HUES48 (cell line): ENCODE data around the gene P2RX4.

ENCODE experiments used
- H3K27ac ChIP-seq: one replicate; pipeline ENCODE4 v1.7.0; 2013; ENCODE audit warnings: low read depth, low read length, inconsistent platforms
- H3K27me3 ChIP-seq: 2 replicates; pipeline ENCODE4 v1.6.1; 2013; ENCODE audit warnings: mild to moderate bottlenecking, low read length; ENCODE audit not compliant: control insufficient read depth, insufficient read depth
- H3K36me3 ChIP-seq: 2 replicates; pipeline ENCODE4 v1.6.1; 2013; ENCODE audit warnings: low read length; ENCODE audit not compliant: control insufficient read depth, insufficient read depth
- H3K4me1 ChIP-seq: 2 replicates; pipeline ENCODE4 v1.6.1; 2013; ENCODE audit warnings: mild to moderate bottlenecking, low read length; ENCODE audit not compliant: control insufficient read depth, insufficient read depth
- H3K4me3 ChIP-seq: 2 replicates; pipeline ENCODE4 v1.5.1; 2013; ENCODE audit warnings: mild to moderate bottlenecking, low read depth, low read length
- H3K9ac ChIP-seq: 2 replicates; pipeline ENCODE4 v1.6.1; 2013; ENCODE audit warnings: mild to moderate bottlenecking, low read depth, low read length, moderate library complexity
- H3K9me3 ChIP-seq: 2 replicates; pipeline ENCODE4 v1.6.1; 2013; ENCODE audit warnings: low read length; ENCODE audit not compliant: control insufficient read depth, insufficient read depth

P2RX4 gene

DNA sequence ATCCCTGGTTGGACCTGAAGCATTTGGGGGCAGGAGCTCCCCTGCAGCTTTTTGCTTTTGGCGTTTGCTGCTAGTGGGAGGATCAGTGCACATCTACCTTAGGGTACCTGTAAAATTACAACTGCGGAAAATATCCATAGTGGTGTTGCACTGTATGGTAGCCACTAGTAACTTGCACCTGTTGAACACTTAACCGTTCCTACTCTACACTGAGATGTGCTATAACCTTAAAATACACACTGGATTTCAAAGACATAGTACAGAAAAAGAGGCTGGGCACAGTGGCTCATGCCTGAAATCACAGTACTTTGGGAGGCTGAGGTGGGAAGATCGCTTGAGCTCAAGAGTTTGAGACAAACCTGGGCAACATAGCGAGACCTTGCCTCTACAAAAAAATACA lies 2.9 kb downstream of the P2RX4 start:
- no peak overlapping the region for H3K4me3 ChIP-seq
- H3K9ac ChIP-seq = no peak overlapping the region
- H3K27me3 ChIP-seq = no peaks in the 10 kb centered on the region
- no peaks in the 10 kb centered on the region for H3K4me1 ChIP-seq
- H3K27ac ChIP-seq = no peak overlapping the region
- H3K36me3 ChIP-seq = peaks cover 5% of the 10 kb centered on the region; the same call in 1 of the 2 replicates
- no peaks in the 10 kb centered on the region for H3K9me3 ChIP-seq

DNA sequence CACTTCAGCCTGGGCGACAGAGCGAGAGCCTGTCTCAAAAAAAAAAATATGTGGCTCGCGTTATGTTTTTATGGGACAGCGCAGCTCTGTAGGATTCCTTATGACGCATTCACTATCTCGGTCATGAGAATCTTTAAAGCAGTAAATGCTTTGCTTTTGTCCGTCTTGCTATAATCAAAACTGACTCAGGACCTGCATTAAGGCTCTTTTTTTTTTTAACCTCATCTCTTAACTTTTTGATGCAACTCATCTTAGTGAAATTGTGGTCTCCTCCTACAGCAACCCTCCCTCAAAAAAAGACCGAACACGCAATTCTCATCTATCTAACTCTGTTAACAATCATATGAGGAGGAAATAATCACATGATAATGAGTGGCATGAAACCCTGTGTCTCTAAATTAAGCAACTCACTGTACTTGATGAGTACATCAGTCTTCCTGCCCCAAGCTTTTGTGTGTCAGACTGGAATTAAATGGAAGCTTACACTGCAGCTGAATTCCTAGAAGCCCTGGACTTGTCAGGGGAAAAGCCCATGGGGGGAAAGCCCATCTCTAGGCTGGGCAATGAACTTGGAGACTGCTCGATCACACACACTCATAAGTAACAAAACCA lies 4.3 kb downstream of the P2RX4 start:
- Histone ChIP-seq H3K27me3 (no peaks in the 10 kb centered on the region), H3K9ac (no peak overlapping the region), H3K4me1 (no peaks in the 10 kb centered on the region), H3K27ac (no peak overlapping the region), H3K9me3 (no peaks in the 10 kb centered on the region), H3K36me3 (peaks cover 10% of the 10 kb centered on the region; the same call in 1 of the 2 replicates), H3K4me3 (no peak overlapping the region)

DNA sequence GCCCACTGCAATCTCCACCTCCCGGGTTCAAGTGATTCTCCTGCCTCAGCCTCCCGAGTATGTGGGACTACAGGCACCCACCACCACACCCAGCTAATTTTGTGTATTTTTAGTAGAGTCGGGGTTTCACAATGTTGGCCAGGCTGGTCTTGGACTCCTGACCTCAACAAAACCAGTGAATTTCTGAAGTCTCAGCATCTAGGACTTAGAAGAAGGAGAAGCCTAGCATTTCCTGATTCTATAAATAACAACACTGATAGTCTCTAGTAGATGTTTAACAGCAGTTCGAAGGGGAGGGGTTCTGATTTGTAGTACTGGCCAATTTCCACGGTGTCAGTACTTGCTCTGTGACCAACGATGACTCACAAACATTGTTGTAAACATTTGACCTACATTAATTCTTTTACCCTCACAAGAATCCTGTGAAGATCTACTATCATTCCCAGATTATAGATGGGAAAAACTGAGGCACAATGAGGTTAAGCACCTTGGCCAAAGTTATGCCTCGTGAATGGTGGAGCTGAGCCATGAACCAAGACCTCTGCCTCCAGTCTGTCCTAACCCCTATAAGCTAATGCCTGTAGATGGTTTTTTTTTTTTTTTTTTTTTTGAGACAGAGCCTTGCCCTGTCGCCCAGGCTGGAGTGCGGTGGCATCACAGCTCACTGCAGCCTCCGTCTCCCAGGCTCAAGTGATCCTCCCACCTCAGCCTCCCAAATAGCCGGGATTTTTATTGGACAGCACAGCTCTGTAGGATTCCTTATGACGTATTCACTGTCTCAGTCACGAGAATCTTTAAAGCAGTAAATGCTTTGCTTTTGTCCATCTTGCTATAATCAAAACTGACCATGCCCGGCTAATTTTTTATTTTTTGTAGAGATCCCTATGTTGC lies 5.2 kb downstream of the P2RX4 start:
- no peak overlapping the region for H3K4me3 ChIP-seq
- H3K9ac ChIP-seq = no peak overlapping the region

DNA sequence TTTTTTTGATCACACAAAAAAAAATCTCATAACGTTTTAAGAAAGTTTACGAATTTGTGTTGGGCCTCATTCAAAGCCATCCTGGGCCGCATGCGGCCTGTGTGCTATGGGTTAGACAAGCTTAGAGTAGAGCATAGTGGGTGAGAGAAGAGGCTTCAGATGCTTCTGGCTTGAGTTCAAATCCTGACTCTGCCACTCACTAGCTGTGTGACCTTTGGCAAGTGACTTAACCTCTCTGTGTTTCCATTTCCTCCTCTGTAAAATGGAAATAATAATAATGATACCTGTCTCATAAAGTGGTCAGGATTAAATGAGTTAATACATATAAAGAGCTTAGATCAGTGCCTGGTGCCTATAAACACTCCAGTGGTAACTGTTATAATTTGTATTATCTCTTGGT lies 6.2 kb downstream of the P2RX4 start:
- Histone ChIP-seq H3K4me3 (no peak overlapping the region), H3K4me1 (no peaks in the 10 kb centered on the region), H3K9ac (no peak overlapping the region), H3K36me3 (peaks cover 10% of the 10 kb centered on the region; the same call in 1 of the 2 replicates), H3K27me3 (no peaks in the 10 kb centered on the region), H3K9me3 (no peaks in the 10 kb centered on the region), H3K27ac (no peak overlapping the region)

More for the DNA sequence above, 5.2 kb downstream of the P2RX4 start:
- H3K9me3 ChIP-seq = no peaks in the 10 kb centered on the region
- H3K4me1 ChIP-seq = no peaks in the 10 kb centered on the region
- peaks cover 10% of the 10 kb centered on the region; the same call in 1 of the 2 replicates for H3K36me3 ChIP-seq
- no peaks in the 10 kb centered on the region for H3K27me3 ChIP-seq
- H3K27ac ChIP-seq = no peak overlapping the region

DNA sequence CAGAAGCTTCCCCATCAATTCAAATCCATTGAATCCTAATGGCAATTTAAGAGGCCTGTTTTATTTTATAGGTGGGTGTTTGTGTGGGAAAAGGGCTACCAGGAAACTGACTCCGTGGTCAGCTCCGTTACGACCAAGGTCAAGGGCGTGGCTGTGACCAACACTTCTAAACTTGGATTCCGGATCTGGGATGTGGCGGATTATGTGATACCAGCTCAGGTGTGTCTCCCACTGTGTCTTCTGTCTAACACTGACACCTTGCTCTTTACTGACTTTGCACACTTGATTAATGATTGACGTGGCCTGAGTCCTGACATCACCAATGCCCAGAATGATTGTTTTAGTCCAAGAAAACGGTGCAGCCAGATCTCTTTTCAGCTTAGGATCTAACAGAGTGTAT lies 7.1 kb downstream of the P2RX4 start:
- no peaks in the 10 kb centered on the region for H3K4me1 ChIP-seq
- no peaks in the 10 kb centered on the region for H3K9me3 ChIP-seq
- H3K36me3 ChIP-seq = peaks cover 10% of the 10 kb centered on the region; the same call in 1 of the 2 replicates
- no peak overlapping the region for H3K9ac ChIP-seq
- no peak overlapping the region for H3K27ac ChIP-seq
- H3K4me3 ChIP-seq = no peak overlapping the region
- H3K27me3 ChIP-seq = no peaks in the 10 kb centered on the region

DNA sequence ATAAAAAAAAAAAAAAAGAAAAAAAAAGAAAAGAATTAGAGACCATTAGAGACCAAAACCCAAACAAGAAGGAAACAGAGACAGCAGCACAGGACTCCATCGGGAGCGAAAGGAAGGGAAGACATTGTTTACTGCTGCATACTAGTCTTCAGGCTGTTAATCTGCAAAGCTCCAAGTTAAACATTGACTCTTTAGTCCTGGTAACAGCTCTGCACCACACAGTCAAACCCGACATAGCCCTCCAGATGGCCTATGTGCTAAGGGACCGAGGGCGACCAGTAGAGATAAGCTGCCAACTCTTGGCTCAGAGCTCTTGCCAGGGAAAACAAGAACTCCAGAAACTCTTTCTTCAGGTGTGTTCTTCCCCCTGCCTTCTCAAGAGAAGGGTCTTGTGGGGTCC lies 7.8 kb downstream of the P2RX4 start:
- Histone ChIP-seq H3K9me3 (no peaks in the 10 kb centered on the region), H3K27me3 (no peaks in the 10 kb centered on the region), H3K4me3 (no peak overlapping the region), H3K36me3 (peaks cover 10% of the 10 kb centered on the region; the same call in 1 of the 2 replicates), H3K9ac (no peak overlapping the region), H3K4me1 (no peaks in the 10 kb centered on the region), H3K27ac (no peak overlapping the region)

DNA sequence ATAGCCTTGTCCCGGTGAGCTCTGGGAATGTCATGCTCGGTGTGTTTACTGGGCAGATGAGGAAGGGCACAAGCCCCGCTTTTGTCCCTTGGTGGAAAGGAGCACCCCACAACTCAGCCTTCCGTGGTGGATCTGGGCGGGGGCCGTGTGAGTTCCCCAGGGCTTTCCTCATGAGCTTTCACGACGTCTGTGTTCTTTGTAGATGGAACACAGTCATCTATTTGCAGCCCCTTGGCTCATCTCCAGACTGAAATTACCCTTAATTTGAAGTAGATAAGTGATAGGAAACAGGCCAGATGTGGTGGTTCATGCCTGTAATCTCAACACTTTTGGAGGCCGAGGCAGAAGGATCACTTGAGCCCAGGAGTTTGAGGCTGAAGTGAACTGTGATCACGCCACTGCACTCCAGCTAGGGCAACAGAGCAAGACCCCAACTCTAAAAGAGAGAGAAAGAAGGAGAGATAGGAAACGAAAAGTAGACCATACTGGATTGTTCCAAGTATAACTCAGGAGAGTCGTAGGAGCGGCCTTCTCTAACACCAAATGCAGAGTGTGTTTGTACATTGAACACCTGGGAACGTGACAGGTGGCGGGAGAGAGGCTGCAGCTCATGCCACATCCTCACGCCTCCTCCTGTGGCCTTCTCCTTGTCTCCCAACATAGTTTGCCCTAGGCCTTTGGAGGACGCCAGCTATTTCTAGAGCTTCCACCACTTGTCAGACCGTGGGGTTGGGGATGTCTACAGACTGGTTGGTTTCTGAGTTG lies 8.8 kb downstream of the P2RX4 start:
- H3K36me3 ChIP-seq = peaks cover 10% of the 10 kb centered on the region; the same call in 1 of the 2 replicates
- H3K9me3 ChIP-seq = no peaks in the 10 kb centered on the region
- H3K4me1 ChIP-seq = no peaks in the 10 kb centered on the region
- no peaks in the 10 kb centered on the region for H3K27me3 ChIP-seq
- H3K4me3 ChIP-seq = no peak overlapping the region
- no peak overlapping the region for H3K9ac ChIP-seq
- no peak overlapping the region for H3K27ac ChIP-seq

DNA sequence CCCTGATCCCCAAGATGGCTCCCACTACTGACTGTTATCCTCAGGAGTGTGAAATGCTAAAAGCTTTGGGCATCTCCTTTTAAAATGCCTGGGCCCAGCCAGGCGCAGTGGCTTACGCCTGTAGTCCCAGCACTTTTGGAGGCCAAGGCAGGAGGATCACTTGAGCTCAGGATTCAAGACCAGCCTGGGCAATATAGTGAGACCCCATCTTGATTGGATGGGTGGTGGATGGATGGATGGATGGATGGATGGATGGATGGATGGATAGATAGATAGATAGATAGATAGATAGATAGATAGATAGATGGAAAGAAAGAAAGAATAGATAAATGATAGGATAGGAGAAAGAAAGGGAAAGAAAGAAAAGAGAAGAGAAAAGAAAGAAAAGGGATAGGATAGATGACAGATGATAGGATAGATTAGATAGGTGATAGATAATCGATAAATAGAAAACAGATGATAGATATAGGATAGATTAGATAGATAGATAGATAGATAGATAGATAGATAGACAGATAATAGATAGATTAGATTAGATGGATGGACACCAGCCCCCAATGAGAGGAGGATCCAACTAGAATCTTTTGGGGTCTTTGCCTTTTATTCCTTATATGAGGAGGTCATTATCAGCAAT lies 9.5 kb downstream of the P2RX4 start:
- Histone ChIP-seq H3K4me1 (no peaks in the 10 kb centered on the region), H3K9ac (no peak overlapping the region), H3K36me3 (peaks cover 10% of the 10 kb centered on the region; the same call in 1 of the 2 replicates), H3K4me3 (no peak overlapping the region), H3K9me3 (no peaks in the 10 kb centered on the region), H3K27ac (no peak overlapping the region), H3K27me3 (no peaks in the 10 kb centered on the region)

DNA sequence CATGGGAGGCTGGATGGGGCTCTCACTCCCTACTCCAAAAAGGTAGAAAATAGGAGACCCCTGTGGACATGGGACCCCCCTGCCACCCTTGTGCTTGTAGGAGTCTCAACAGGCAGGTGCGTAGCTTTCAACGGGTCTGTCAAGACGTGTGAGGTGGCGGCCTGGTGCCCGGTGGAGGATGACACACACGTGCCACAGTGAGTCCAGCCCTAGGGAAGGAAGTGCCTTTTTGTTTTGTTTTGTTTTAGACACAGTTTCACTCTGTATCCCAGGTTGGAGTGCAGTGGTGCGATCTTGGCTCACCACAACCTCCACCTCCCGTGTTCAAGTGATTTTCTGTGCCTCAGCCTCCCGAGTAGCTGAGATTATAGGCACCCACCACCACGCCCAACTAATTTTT lies 12.9 kb downstream of the P2RX4 start:
- Histone ChIP-seq H3K9ac (no peak overlapping the region), H3K36me3 (peaks cover 5% of the 10 kb centered on the region; the same call in 1 of the 2 replicates), H3K27ac (no peak overlapping the region), H3K27me3 (no peaks in the 10 kb centered on the region), H3K4me1 (no peaks in the 10 kb centered on the region), H3K9me3 (no peaks in the 10 kb centered on the region), H3K4me3 (no peak overlapping the region)
